Right lobe of liver (tissue), 4 donors: ENCODE data around the gene FUCA1.

Experiments
- POLR2A ChIP-seq: fragments of 450-650 bp; IDR thresholded peaks from one replicate; pipeline ENCODE4 v1.6.1; 2017; ENCODE audit warnings: antibody characterized with exemption, mild to moderate bottlenecking
- TF ChIP-seq, protein P1 (sequence below), 4 donors: fragments of 200-600 bp in 3 of 4; fragments of 450-650 bp in 1 of 4; IDR thresholded peaks; one replicate each; pipeline versions ENCODE4 v1.5.1 to v1.8.0; 2016 to 2022; ENCODE audit warnings: antibody characterized with exemption in 4 of 4, mild to moderate bottlenecking in 2 of 4
- donor health status: DM: no; HTN: no; CAD: no.
- donor health status: DM: no; HTN: no; CAD: no.
- donor health status: DM: no; HTN: yes; CAD: no.

GRCh38 chr1:23801876-23802275 lies 66.2 kb downstream of the FUCA1 start:
- TF ChIP-seq, protein P1, sequence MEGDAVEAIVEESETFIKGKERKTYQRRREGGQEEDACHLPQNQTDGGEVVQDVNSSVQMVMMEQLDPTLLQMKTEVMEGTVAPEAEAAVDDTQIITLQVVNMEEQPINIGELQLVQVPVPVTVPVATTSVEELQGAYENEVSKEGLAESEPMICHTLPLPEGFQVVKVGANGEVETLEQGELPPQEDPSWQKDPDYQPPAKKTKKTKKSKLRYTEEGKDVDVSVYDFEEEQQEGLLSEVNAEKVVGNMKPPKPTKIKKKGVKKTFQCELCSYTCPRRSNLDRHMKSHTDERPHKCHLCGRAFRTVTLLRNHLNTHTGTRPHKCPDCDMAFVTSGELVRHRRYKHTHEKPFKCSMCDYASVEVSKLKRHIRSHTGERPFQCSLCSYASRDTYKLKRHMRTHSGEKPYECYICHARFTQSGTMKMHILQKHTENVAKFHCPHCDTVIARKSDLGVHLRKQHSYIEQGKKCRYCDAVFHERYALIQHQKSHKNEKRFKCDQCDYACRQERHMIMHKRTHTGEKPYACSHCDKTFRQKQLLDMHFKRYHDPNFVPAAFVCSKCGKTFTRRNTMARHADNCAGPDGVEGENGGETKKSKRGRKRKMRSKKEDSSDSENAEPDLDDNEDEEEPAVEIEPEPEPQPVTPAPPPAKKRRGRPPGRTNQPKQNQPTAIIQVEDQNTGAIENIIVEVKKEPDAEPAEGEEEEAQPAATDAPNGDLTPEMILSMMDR (IDR thresholded peaks at IDR 0.05), result no peak
- TF ChIP-seq POLR2A, result no peak
